Naive thymus-derived CD4-positive, alpha-beta T cell (primary cell): ENCODE data around the gene HOXA3. TPM values are rescaled to one million over a fixed set of nuclear protein-coding genes. Genes with fewer than 3 reads are reported as not detected.

ENCODE experiments used
- ATAC-seq: fragments of 150-1000 bp; cut with Tn5 transposase; 2 replicates; pipeline ENCODE4 v1.10.0; 2021; ENCODE audit warnings: mild to moderate bottlenecking, moderate library complexity
- CTCF ChIA-PET: fragments of 350-600 bp; sonication (Branson Sonifier 250); formaldehyde crosslinking; loops from one replicate; lab custom pipeline; 2021; ENCODE audit warnings: antibody characterized with exemption; lab: Charles Lee
- POLR2A ChIA-PET: fragments of 350-600 bp; sonication (Branson Sonifier 250); formaldehyde crosslinking; loops from one replicate; lab custom pipeline; 2021; ENCODE audit warnings: antibody characterized with exemption, inconsistent platforms; lab: Charles Lee
- DNase-seq, 9 donors: peaks; one replicate each; pipeline versions ENCODE4 v3.0.0 to v3.0.0-alpha.2; 2020 to 2022; ENCODE audit warnings: mixed read lengths in 1 of 9
- H3K27ac ChIP-seq: one replicate; pipeline ENCODE4 v1.7.0; 2013; ENCODE audit warnings: mild to moderate bottlenecking, low read depth, low read length, moderate library complexity
- H3K27me3 ChIP-seq, 2 donors: one replicate each; pipeline ENCODE4 v1.7.0; 2013; ENCODE audit warnings: low read length in 2 of 2, mild to moderate bottlenecking in 2 of 2, moderate library complexity in 2 of 2; ENCODE audit not compliant: control insufficient read depth in 2 of 2, insufficient read depth in 2 of 2
- H3K36me3 ChIP-seq, 3 experiments: 1 replicate in 2 of 3; 2 replicates in 1 of 3; pipeline ENCODE4 v1.7.0; 2013; ENCODE audit warnings: low read length in 3 of 3, mild to moderate bottlenecking in 3 of 3, moderate library complexity in 1 of 3; ENCODE audit not compliant: insufficient read depth in 3 of 3, control insufficient read depth in 2 of 3
- H3K4me1 ChIP-seq, 2 donors: one replicate each; pipeline ENCODE4 v1.7.0; 2013; ENCODE audit warnings: low read length in 2 of 2, mild to moderate bottlenecking in 2 of 2, moderate library complexity in 1 of 2; ENCODE audit not compliant: control insufficient read depth in 2 of 2, insufficient read depth in 2 of 2
- H3K4me3 ChIP-seq: 2 replicates; pipeline ENCODE4 v1.7.0; 2013; ENCODE audit warnings: mild to moderate bottlenecking, low read length
- H3K9me3 ChIP-seq, 3 experiments: 1 replicate in 2 of 3; 2 replicates in 1 of 3; pipeline ENCODE4 v1.7.0; 2013; ENCODE audit warnings: low read length in 3 of 3; ENCODE audit not compliant: control insufficient read depth in 2 of 3
- H3K27ac Mint-ChIP-seq, 9 donors: one replicate each; pipeline ENCODE4 v1.8.0; 2020 to 2022; ENCODE audit warnings: mixed read lengths in 9 of 9, mild to moderate bottlenecking in 8 of 9, moderate library complexity in 5 of 9, inconsistent platforms in 2 of 9
- H3K27me3 Mint-ChIP-seq, 5 donors: one replicate each; pipeline ENCODE4 v1.8.0; 2021 to 2022; ENCODE audit warnings: mixed read lengths in 5 of 5, mild to moderate bottlenecking in 1 of 5
- H3K36me3 Mint-ChIP-seq, 5 donors: one replicate each; pipeline ENCODE4 v1.8.0; 2020 to 2022; ENCODE audit warnings: mixed read lengths in 5 of 5, mild to moderate bottlenecking in 3 of 5, inconsistent platforms in 1 of 5
- H3K4me1 Mint-ChIP-seq, 7 donors: one replicate each; pipeline ENCODE4 v1.8.0; 2020 to 2022; ENCODE audit warnings: mixed read lengths in 7 of 7, mild to moderate bottlenecking in 3 of 7, inconsistent platforms in 1 of 7
- H3K4me3 Mint-ChIP-seq, 10 donors: one replicate each; pipeline ENCODE4 v1.8.0; 2020 to 2022; ENCODE audit warnings: mild to moderate bottlenecking in 10 of 10, mixed read lengths in 10 of 10, moderate library complexity in 6 of 10, inconsistent platforms in 2 of 10
- H3K9me3 Mint-ChIP-seq, 11 donors: one replicate each; pipeline ENCODE4 v1.8.0; 2020 to 2022; ENCODE audit warnings: mixed read lengths in 11 of 11, mild to moderate bottlenecking in 4 of 11, inconsistent platforms in 1 of 11, moderate library complexity in 1 of 11
- intact Hi-C, 2 donors: fragments of 100-400 bp; cut with micrococcal nuclease; formaldehyde crosslinking; loops; one replicate each; pipeline ENCODE4 v1.15.1; 2023
- polyA plus RNA-seq, 2 donors: library from polyadenylated mRNA; unstranded; fragments of 300-500 nt; fragmentation: Illumina TruSeq; gene quantifications; one replicate each; pipeline ENCODE4 v1.2.3, GENCODE V29; 2021
- total RNA-seq, 6 experiments: library from RNA in 5 of 6; stranded (reverse) in 5 of 6; gene quantifications; 1 replicate in 5 of 6; 2 replicates in 1 of 6; pipeline ENCODE4 v1.2.3 and lab custom pipeline; 2021 to 2026

The HOXA3 gene
- total and polyA plus RNA-seq, 7 experiments from 2014 or later = 0.12 TPM; not detected in 6

GRCh38 chr7:27088002-27088922 is 64.1 kb downstream of the HOXA3 start:
- Histone ChIP-seq H3K27me3 (peaks cover 6 to 12% of the 10 kb centered on the region in 2 donors), H3K27ac (no peak overlapping the region), H3K9me3 (no peaks in the 10 kb centered on the region), H3K4me1 (peaks cover 0 to 4% of the 10 kb centered on the region in 2 donors), H3K36me3 (no peaks in the 10 kb centered on the region), H3K4me3 (no peak overlapping the region)
- no peak overlapping the region for H3K27ac Mint-ChIP-seq
- peaks cover 0 to 14% (median 5%) of the 10 kb centered on the region in 7 donors for H3K4me1 Mint-ChIP-seq
- CTCF ChIA-PET = no interaction called here
- H3K9me3 Mint-ChIP-seq = peaks cover 0 to 16% (median 2%) of the 10 kb centered on the region in 11 donors
- intact Hi-C loops = no loop called here
- no peak for ATAC-seq
- no peak for DNase-seq
- peaks cover 66 to 79% (median 71%) of the 10 kb centered on the region in 5 donors for H3K27me3 Mint-ChIP-seq
- POLR2A ChIA-PET = no interaction called here
- H3K36me3 Mint-ChIP-seq = peaks cover 0 to 7% (median 0%) of the 10 kb centered on the region in 5 donors
- peak overlapping the region in 7 of 10 donors; percentile 20 to 73 (median 52) for H3K4me3 Mint-ChIP-seq

GRCh38 chr7:27083646-27084045 is 68.7 kb downstream of the HOXA3 start:
- H3K27ac Mint-ChIP-seq = no peak overlapping the region

GRCh38 chr7:27082171-27082570 is 70.2 kb downstream of the HOXA3 start:
- Mint-ChIP-seq H3K4me1 (peaks cover 0 to 6% (median under 1%) of the 10 kb centered on the region in 7 donors), H3K27ac (no peak overlapping the region), H3K36me3 (peaks cover 0 to 1% (median 0%) of the 10 kb centered on the region in 5 donors), H3K4me3 (no peak overlapping the region), H3K27me3 (peaks cover 10 to 25% (median 16%) of the 10 kb centered on the region in 5 donors), H3K9me3 (peaks cover 0 to 2% (median 0%) of the 10 kb centered on the region in 11 donors)
- POLR2A ChIA-PET = no interaction called here
- no peak overlapping the region for H3K27ac ChIP-seq
- CTCF ChIA-PET = no interaction called here
- no peaks in the 10 kb centered on the region for H3K36me3 ChIP-seq
- no peaks in the 10 kb centered on the region for H3K4me1 ChIP-seq
- ATAC-seq (no peak), DNase-seq (no peak)
- intact Hi-C loops = no loop called here
- H3K27me3 ChIP-seq = no peaks in the 10 kb centered on the region
- H3K9me3 ChIP-seq = no peaks in the 10 kb centered on the region
- no peak overlapping the region for H3K4me3 ChIP-seq

More at GRCh38 chr7:27083646-27084045, 68.7 kb downstream of the HOXA3 start:
- peaks cover 20 to 37% (median 28%) of the 10 kb centered on the region in 5 donors for H3K27me3 Mint-ChIP-seq
- peaks cover 0 to 13% (median 6%) of the 10 kb centered on the region in 7 donors for H3K4me1 Mint-ChIP-seq
- ATAC-seq (no peak), DNase-seq (no peak)
- no peak overlapping the region for H3K27ac ChIP-seq
- ChIA-PET POLR2A (interaction anchor here (0.6 kb wide), 1 partner anchor 417 kb away, joined by 3 read pairs; no protein-coding TSS in a partner anchor), CTCF (no interaction called here)
- H3K27me3 ChIP-seq = no peaks in the 10 kb centered on the region
- intact Hi-C loops = no loop called here
- peaks cover 0 to 4% of the 10 kb centered on the region in 2 donors for H3K4me1 ChIP-seq
- no peak overlapping the region for H3K4me3 ChIP-seq
- H3K9me3 ChIP-seq = no peaks in the 10 kb centered on the region
- H3K36me3 ChIP-seq = no peaks in the 10 kb centered on the region
- peaks cover 0 to 8% (median 0%) of the 10 kb centered on the region in 11 donors for H3K9me3 Mint-ChIP-seq
- no peak overlapping the region for H3K4me3 Mint-ChIP-seq
- H3K36me3 Mint-ChIP-seq = no peaks in the 10 kb centered on the region

- Histone ChIP-seq H3K36me3 (no peaks in the 10 kb centered on the region), H3K27ac (no peak overlapping the region), H3K27me3 (no peaks in the 10 kb centered on the region), H3K4me1 (no peaks in the 10 kb centered on the region), H3K4me3 (no peak overlapping the region), H3K9me3 (no peaks in the 10 kb centered on the region)
- CTCF ChIA-PET = no interaction called here
- intact Hi-C loops = no loop called here
- Mint-ChIP-seq H3K4me1 (peaks cover 0 to 6% (median 0%) of the 10 kb centered on the region in 7 donors), H3K9me3 (peaks cover 0 to 4% (median 0%) of the 10 kb centered on the region in 11 donors), H3K27me3 (peaks cover 2 to 15% (median 13%) of the 10 kb centered on the region in 5 donors), H3K36me3 (peaks cover 0 to 3% (median 0%) of the 10 kb centered on the region in 5 donors), H3K27ac (no peak overlapping the region), H3K4me3 (no peak overlapping the region)
- DNase-seq (no peak), ATAC-seq (no peak)
- POLR2A ChIA-PET = no interaction called here
Measured at GRCh38 chr7:27080844-27081436, 71.4 kb downstream of the HOXA3 start.

GRCh38 chr7:27079234-27079975 is 73.0 kb downstream of the HOXA3 start:
- H3K4me1 ChIP-seq = no peaks in the 10 kb centered on the region
- no peak overlapping the region for H3K4me3 Mint-ChIP-seq
- H3K9me3 ChIP-seq = no peaks in the 10 kb centered on the region
- peaks cover 0 to 7% (median 0%) of the 10 kb centered on the region in 11 donors for H3K9me3 Mint-ChIP-seq
- no peak overlapping the region for H3K27ac ChIP-seq
- H3K4me1 Mint-ChIP-seq = peaks cover 0 to 6% (median 0%) of the 10 kb centered on the region in 7 donors
- intact Hi-C loops = no loop called here
- CTCF ChIA-PET = interaction anchor here (0.6 kb wide), 1 partner anchor 20 kb away, joined by 4 read pairs; no protein-coding TSS in a partner anchor
- no peaks in the 10 kb centered on the region for H3K27me3 ChIP-seq
- H3K4me3 ChIP-seq = no peak overlapping the region
- DNase-seq (no peak), ATAC-seq (peak; percentile 40)
- peaks cover 0 to 3% (median 0%) of the 10 kb centered on the region in 5 donors for H3K36me3 Mint-ChIP-seq
- peaks cover 5 to 14% (median 10%) of the 10 kb centered on the region in 5 donors for H3K27me3 Mint-ChIP-seq
- POLR2A ChIA-PET = interaction anchor here (0.6 kb wide), 1 partner anchor 10 kb away, joined by 4 read pairs; no protein-coding TSS in a partner anchor
- no peak overlapping the region for H3K27ac Mint-ChIP-seq
- H3K36me3 ChIP-seq = no peaks in the 10 kb centered on the region

GRCh38 chr7:27078616-27079233 is 73.7 kb downstream of the HOXA3 start:
- H3K27me3 Mint-ChIP-seq = peaks cover 4 to 20% (median 6%) of the 10 kb centered on the region in 5 donors
- Histone ChIP-seq H3K9me3 (no peaks in the 10 kb centered on the region), H3K27ac (no peak overlapping the region), H3K27me3 (no peaks in the 10 kb centered on the region), H3K36me3 (no peaks in the 10 kb centered on the region), H3K4me1 (no peaks in the 10 kb centered on the region), H3K4me3 (no peak overlapping the region)
- H3K9me3 Mint-ChIP-seq = peaks cover 0 to 7% (median 0%) of the 10 kb centered on the region in 11 donors
- CTCF ChIA-PET = no interaction called here
- ATAC-seq (no peak), DNase-seq (no peak)
- H3K36me3 Mint-ChIP-seq = peaks cover 0 to 3% (median 0%) of the 10 kb centered on the region in 5 donors
- H3K4me3 Mint-ChIP-seq = no peak overlapping the region
- intact Hi-C loops = no loop called here
- POLR2A ChIA-PET = interaction anchor here (0.6 kb wide), 1 partner anchor 10 kb away, joined by 4 read pairs; no protein-coding TSS in a partner anchor
- no peak overlapping the region for H3K27ac Mint-ChIP-seq
- H3K4me1 Mint-ChIP-seq = peaks cover 0 to 6% (median 0%) of the 10 kb centered on the region in 7 donors
